ENCODE measurements around the gene CDC42BPB.

The CDC42BPB gene

DNA sequence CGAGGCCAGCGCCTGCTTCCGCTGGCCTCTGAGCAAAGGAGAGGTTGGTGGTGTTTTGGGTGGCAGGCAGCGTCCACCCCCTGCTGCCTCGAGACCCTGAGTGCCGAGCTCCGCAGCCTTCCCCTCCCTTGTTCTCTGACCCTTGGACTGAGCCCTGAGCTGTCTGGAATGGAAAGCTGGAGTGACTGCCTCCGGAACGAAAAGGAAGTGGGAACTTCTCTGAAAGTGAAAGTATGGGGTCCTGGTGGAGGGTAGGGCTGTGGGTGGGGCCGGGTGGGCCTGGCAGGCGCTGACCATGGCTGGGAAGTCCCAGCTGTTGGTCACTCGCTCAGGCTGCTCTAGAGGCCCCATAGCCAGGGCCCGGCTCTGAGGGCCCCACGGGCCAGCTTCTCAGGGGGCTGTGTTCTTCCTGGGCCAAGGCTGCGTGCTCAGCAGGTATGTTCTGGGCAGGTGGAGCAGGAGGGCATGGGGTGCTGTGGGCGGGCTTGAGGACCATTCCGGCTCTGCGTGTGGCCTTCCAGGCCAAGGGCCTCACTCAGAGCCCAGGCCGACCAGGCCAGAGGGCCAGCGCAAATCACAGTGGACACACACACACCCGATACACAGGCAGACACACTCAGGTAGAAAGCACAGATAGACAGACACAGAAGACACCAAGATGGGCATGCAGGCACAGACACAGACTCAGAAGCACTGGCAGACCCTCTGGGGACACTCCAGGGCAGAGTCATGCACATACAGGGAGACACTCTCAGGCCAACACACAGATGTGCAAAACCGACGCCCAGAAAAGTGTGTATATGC, 37.3 kb upstream of the CDC42BPB start, which contains the start of gene EXOC3L4:
Gene EXOC3L4, plus strand, starts transcription at position 320 of the 804 bp plus-strand sequence. CDS start 5,495 bp downstream, outside the sequence.
- no peak for DNase-seq (ENCODE audit: low spot score)

DNA sequence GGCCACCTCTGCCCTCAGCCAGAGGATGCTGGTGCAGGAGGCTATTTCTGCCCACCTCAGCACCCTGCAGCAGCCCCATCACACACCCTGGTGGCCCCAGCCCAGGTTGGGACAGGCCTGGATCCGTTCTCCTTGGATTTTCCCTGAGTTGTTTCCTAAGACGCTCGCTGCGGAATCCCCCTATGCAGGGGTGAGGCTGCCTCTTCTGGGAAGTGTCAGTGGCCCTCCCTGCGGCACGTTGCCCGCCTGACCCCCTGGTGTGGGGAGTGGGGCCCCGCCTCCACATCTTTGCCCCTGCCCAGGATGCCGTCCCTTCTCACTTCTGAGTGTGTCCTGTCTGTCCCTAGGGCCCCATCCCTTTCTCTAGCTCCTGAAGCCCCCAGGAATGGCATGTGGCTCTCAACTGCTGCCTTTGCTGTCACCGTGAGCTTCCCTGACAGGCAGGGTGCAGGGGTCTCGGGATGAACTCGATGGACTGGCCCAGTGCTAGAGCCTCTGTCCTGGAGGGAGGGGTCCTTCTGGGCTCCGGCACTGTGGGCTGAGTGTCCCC, 36.6 kb upstream of the CDC42BPB start:
- DNase-seq (ENCODE audit: low spot score) = no peak

GRCh38 chr14:103091883-103092222, 34.5 kb upstream of the CDC42BPB start:
- DNase-seq (ENCODE audit: low spot score) = no peak

DNA sequence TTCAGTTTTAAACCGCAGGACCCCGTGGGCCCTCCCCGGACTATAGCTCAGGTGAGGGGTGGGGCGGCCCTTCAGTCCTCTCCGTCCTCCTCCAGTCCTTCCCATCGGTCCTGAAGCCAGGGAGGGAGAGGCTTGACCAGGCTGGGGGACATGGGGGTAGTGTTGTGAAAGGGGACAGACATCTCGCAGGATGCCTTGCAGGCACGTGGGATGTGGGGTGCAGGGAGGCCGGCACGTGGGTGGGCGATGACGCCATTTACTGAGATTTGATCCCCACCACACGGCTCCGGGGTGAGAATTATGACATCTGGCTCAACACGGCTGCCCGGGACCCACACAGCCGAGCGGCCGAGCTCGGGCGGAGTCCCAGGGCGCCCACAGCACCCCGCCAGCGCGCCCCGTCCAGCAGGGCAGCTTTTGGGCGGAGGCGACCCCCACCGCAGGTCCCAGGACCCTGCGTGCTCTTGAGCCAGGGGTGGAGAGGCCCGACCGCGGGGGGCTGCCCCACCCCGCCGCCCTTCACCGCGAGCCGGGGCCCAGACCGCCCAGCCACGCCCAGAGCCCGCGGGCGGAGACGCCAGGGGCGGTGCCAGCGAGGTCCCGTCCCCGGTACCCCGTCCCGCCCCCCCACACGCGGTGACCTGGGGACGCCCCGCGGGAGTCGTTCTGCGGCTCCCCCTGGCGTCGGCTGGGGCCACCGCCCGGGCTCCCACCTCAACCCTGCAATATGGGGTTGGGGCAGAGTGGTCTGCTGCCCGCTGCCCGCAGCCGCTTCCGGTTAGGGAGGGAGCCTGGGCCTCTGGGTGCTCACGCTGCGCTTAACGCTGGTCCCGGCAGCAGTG, 33.9 kb upstream of the CDC42BPB start:
- DNase-seq (ENCODE audit: low spot score) = peak; percentile 56

- no peak for DNase-seq (ENCODE audit: low spot score)
These were observed 33.2 kb upstream of the CDC42BPB start for GRCh38 chr14:103090481-103091020.

DNA sequence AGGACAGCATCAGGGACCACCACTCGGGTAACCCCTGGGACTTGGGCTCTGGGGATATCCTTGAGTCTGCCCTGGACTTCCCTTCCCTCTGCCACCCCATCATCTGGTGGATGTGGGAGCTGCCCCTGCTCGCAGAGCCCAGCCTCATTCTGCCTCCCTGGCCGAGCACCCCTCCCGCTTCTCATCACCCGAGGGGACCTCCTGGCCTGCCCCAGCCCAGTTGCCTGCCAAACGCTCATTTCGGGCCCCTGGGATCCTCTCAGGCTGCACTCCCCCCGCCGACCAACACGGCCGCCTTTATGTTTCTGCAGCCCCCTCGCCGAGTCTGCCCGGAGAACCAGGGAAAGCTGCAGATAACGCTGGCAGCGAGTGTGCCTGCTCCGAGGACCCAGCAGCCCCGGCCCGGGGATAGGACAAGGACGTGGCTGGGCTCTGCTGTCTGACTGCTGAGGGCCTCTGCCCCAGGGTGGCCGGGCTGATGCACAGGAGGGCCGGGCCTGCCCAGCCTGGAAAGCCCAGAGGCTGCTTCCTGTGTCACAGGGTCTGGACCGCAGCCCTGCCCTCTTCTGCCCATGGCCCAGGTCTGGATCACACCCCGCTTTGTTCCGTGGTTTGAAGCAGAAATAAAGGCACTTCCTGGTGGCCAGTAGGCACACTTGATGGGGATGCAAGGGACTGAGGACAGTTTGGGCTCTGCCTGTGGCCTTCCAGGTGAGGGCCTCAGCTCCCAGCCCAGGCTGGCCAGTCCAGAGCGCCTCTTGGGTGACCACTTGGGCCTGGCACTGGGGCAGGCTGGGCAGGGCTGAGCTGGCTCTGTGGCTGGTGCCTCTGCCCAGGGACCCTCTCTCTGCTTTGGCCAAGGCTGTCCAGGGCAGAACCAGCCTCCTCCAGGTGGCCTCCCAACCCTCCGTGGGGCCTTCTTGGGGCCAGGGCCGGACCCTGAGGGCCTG, 32.3 kb upstream of the CDC42BPB start:
- no peak for DNase-seq (ENCODE audit: low spot score)

GRCh38 chr14:103088921-103089320, 31.6 kb upstream of the CDC42BPB start:
- no peak for DNase-seq (ENCODE audit: low spot score)

DNA sequence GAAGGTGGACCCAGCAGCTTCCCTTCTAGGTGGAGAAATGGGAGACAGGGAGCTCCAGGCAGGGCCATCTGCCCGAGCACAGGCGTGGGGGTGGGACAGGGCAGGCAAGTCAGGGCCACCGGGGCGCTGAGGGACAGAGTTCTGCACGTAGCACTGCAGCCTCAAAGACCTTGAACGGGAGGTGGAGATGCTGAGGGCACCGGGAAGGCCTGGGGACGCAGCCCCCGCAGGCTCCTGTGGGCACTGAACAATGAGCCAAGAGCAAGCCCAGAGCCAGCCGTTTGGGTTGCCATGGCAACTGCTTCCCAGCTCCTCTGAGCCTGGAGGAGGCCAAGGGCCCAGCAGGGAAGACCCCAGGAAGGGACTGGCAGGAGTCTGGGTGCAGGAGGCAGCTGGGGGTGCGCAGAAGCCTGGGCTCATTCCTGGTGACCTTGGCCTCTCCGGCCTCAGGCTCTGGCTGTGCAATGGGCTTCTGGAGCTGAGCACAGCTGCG, 30.0 kb upstream of the CDC42BPB start:
- no peak for DNase-seq (ENCODE audit: low spot score)

- DNase-seq (ENCODE audit: low spot score) = no peak
These were observed 29.5 kb upstream of the CDC42BPB start for GRCh38 chr14:103086771-103087342.

GRCh38 chr14:103085106-103086091, 28.1 kb upstream of the CDC42BPB start:
- no peak for DNase-seq (ENCODE audit: low spot score)

GRCh38 chr14:103084021-103084919, 26.9 kb upstream of the CDC42BPB start, which contains the start of gene LBHD2:
LBHD2 (plus strand) TSS chr14:103084210; CDS start chr14:103086013, 1,803 bp downstream.
- no peak for DNase-seq (ENCODE audit: low spot score)

DNA sequence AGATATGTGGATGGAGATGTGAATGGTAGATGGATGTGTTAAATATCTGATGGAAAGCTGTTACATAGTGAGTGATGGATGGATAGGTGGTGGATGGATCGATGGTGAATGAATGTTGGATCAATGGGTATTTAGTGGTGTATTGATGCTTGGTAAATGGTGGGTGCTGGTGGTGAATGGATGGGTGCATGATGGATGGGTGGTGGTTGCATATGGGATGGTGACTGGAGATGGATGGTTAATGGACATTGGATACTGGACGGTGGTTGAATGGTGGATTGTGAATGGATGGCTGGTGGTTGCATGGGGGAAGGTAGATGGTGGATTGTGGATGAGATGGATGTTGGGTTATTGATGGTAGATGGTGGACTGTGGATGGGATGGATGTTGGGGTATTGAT, 24.6 kb upstream of the CDC42BPB start:
- DNase-seq (ENCODE audit: low spot score) = no peak

- no peak for DNase-seq (ENCODE audit: low spot score)
These were observed 21.7 kb upstream of the CDC42BPB start for GRCh38 chr14:103078860-103079587.

DNA sequence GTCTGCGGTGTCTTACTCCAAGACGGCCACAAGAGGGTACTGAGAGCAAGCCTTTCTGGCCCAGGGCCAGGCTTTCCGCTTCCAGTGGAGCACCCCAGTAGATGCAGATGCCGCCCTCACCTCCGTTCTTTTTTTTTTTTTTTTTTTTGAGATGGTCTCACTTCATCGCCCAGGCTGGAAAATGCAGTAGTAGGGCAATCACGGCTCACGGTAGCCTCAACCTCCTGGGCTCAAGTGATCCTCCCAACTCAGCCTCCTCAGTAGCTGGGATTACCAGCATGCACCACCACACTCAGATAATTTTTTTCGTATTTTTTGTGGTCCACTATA, 21.0 kb upstream of the CDC42BPB start:
- peak; percentile 87 for DNase-seq (ENCODE audit: low spot score)

DNA sequence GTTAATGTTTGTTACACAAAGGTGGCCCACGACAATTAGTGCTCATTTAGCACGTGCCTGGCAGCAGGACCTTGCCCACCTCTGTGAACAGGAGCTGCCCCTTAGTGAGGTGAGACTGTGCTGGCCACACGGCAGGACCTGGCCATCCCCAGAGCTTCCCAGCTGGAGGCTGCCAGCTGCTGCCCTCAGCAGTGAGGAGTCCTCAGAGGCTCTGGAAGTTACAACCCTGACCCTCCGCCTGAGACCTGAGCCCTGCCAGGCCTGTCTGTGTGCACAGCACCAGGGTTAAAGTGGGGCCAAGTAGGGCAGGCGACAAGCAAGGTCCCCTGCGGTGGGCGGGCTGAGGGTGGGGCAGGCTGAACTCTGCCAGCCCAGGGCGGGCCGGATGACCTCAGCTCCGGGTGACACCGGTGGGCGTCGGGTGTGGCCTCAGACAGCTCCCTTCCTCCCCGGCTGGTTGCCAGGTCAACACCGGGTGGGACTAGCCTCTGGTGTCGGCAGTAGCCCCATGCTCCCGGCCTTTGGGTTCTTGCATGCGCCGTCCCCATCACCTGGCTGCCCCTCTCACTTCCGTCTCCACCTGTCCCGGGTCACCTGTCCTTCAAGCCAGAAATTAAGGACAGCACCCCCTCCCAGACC, 17.5 kb upstream of the CDC42BPB start:
- peak; percentile 68 for DNase-seq (ENCODE audit: low spot score)

- DNase-seq (ENCODE audit: low spot score) = no peak
These were observed 16.8 kb upstream of the CDC42BPB start for GRCh38 chr14:103073876-103074728.

Data from hematopoietic multipotent progenitor cell treated with erythropoietin and hydrocortisone succinate and interleukin-3 and kit ligand, for 15 days (in vitro differentiated cells).